ENCODE measurements around the gene KATNB1. TPM values are rescaled to one million over a fixed set of nuclear protein-coding genes. Genes with fewer than 3 reads are reported as not detected.

KATNB1 gene
- total RNA-seq, 4 donors from 2014 or later = 16.8 to 30.2 (median 21.0) TPM

- DNase-seq = no peak
- WGBS, 2 donors = 78% methylated on average over 6 of the region's 7 CpGs; no CpG with 5 or more reads in 1 of the 2 donors
- TF ChIP-seq CTCF (IDR thresholded peaks at IDR 0.05) = no peak
- TF ChIP-seq POLR2A (IDR thresholded peaks at IDR 0.05) = no peak
- H3K27ac ChIP-seq = no peak overlapping the region
- H3K27me3 ChIP-seq = no peaks in the 10 kb centered on the region
- H3K9me3 ChIP-seq = no peaks in the 10 kb centered on the region
- H3K4me1 ChIP-seq = no peaks in the 10 kb centered on the region
- no peaks in the 10 kb centered on the region for H3K36me3 ChIP-seq
- no peak overlapping the region for H3K4me3 ChIP-seq
- intact Hi-C loops (cut with DNase I) = no loop called here
Observed at GRCh38 chr16:57696240-57696639, 39.3 kb upstream of the KATNB1 start.

GRCh38 chr16:57697896-57698537, 37.6 kb upstream of the KATNB1 start:
- Histone ChIP-seq H3K4me3 (no peak overlapping the region), H3K4me1 (no peaks in the 10 kb centered on the region), H3K27me3 (no peaks in the 10 kb centered on the region), H3K36me3 (no peaks in the 10 kb centered on the region), H3K27ac (no peak overlapping the region), H3K9me3 (no peaks in the 10 kb centered on the region)
- 89 to 91% methylated on average over 12 to 14 of the region's 17 CpGs for WGBS, 2 donors
- intact Hi-C loops (cut with DNase I) = no loop called here
- DNase-seq = no peak
- no peak for TF ChIP-seq CTCF (IDR thresholded peaks at IDR 0.05)
- TF ChIP-seq POLR2A (IDR thresholded peaks at IDR 0.05) = no peak

GRCh38 chr16:57698812-57699405, 36.7 kb upstream of the KATNB1 start:
- WGBS, 2 donors = 84% methylated on average over 8 of the region's 16 CpGs; no CpG with 5 or more reads in 1 of the 2 donors
- H3K4me1 ChIP-seq = no peaks in the 10 kb centered on the region
- intact Hi-C loops (cut with DNase I) = no loop called here
- no peaks in the 10 kb centered on the region for H3K9me3 ChIP-seq
- DNase-seq = no peak
- no peaks in the 10 kb centered on the region for H3K27me3 ChIP-seq
- H3K36me3 ChIP-seq = no peaks in the 10 kb centered on the region
- TF ChIP-seq CTCF (IDR thresholded peaks at IDR 0.05) = no peak
- no peak for TF ChIP-seq POLR2A (IDR thresholded peaks at IDR 0.05)
- no peak overlapping the region for H3K4me3 ChIP-seq
- H3K27ac ChIP-seq = no peak overlapping the region

GRCh38 chr16:57699481-57699880, 36.1 kb upstream of the KATNB1 start:
- H3K4me3 ChIP-seq = no peak overlapping the region

More at GRCh38 chr16:57699481-57699880, 36.1 kb upstream of the KATNB1 start:
- H3K4me1 ChIP-seq = no peaks in the 10 kb centered on the region
- no peaks in the 10 kb centered on the region for H3K9me3 ChIP-seq
- no peaks in the 10 kb centered on the region for H3K27me3 ChIP-seq
- WGBS, 2 donors = 80% methylated on average over 3 of the region's 3 CpGs; no CpG with 5 or more reads in 1 of the 2 donors
- TF ChIP-seq POLR2A (IDR thresholded peaks at IDR 0.05) (no peak), CTCF (IDR thresholded peaks at IDR 0.05) (no peak)
- no peak for DNase-seq
- no peak overlapping the region for H3K27ac ChIP-seq
- intact Hi-C loops (cut with DNase I) = no loop called here
- H3K36me3 ChIP-seq = no peaks in the 10 kb centered on the region
